HG03196 (cell line): ENCODE measurements around the gene PERM1.
"Not testable (repeated sequence)": the region's sequence is repeated elsewhere in the genome, so short reads cannot be mapped to it uniquely, and the experiment has no call there.

Experiments
- ATAC-seq: cut with Tn5 transposase; IDR thresholded peaks from one replicate; pipeline ENCODE4 v1.9.1; 2021; ENCODE audit not compliant: unreplicated experiment

The PERM1 gene

GRCh38 chr1:950881-951280, 31.0 kb downstream of the PERM1 start:
- no peak for ATAC-seq

- no peak for ATAC-seq
Measured at GRCh38 chr1:950268-950667, 31.6 kb downstream of the PERM1 start.

- no peak for ATAC-seq
Measured at GRCh38 chr1:947958-948357, 33.9 kb downstream of the PERM1 start.

GRCh38 chr1:946811-947210, 35.1 kb downstream of the PERM1 start:
- not testable (repeated sequence) for ATAC-seq

GRCh38 chr1:945688-946556, 36.0 kb downstream of the PERM1 start:
- no peak for ATAC-seq

- no peak for ATAC-seq
Measured at GRCh38 chr1:944341-945325, 37.3 kb downstream of the PERM1 start.

- no peak for ATAC-seq
Measured at GRCh38 chr1:943545-944340, 38.1 kb downstream of the PERM1 start.

GRCh38 chr1:942864-943533, 38.9 kb downstream of the PERM1 start:
- no peak for ATAC-seq

GRCh38 chr1:942411-942821, 39.5 kb downstream of the PERM1 start:
- no peak for ATAC-seq

GRCh38 chr1:941588-942383, 40.1 kb downstream of the PERM1 start:
- no peak for ATAC-seq

- no peak for ATAC-seq
Measured at GRCh38 chr1:941015-941587, 40.8 kb downstream of the PERM1 start.

- ATAC-seq, result no peak
Measured at GRCh38 chr1:940107-941014, 41.5 kb downstream of the PERM1 start.

- ATAC-seq, result no peak
Measured at GRCh38 chr1:939511-940106, 42.3 kb downstream of the PERM1 start.

- ATAC-seq, result no peak
Measured at GRCh38 chr1:938711-939489, 43.0 kb downstream of the PERM1 start.

- no peak for ATAC-seq
Measured at GRCh38 chr1:938088-938683, 43.7 kb downstream of the PERM1 start.

- ATAC-seq, result no peak
Measured at GRCh38 chr1:937521-937920, 44.4 kb downstream of the PERM1 start.
